Endothelial cell of umbilical vein (primary cell): Measurements from ENCODE around the gene GALNT17. TPM values are rescaled to one million over a fixed set of nuclear protein-coding genes. Genes with fewer than 3 reads are reported as not detected.

ENCODE experiments used
- BruUV-seq: library from RNA; stranded (reverse); fragments of 400-500 nt; replicated peaks from 2 replicates; lab custom pipeline; 2021; lab: Mats Ljungman, UMichigan
- CTCF ChIA-PET: fragments of 300-600, 350-600 bp; sonication (Branson Sonifier 250); formaldehyde crosslinking; loops from one replicate; lab custom pipeline; 2021; ENCODE audit warnings: antibody characterized with exemption, inconsistent platforms; lab: Charles Lee
- POLR2A ChIA-PET: fragments of 300-600, 350-600 bp; sonication (Branson Sonifier 250); formaldehyde crosslinking; loops from one replicate; lab custom pipeline; 2021; ENCODE audit warnings: antibody characterized with exemption, inconsistent platforms; lab: Charles Lee
- DNase-seq: peaks from one replicate; pipeline ENCODE4 v3.0.0-alpha.2; 2011; ENCODE audit warnings: low read depth, low spot score
- FAIRE-seq: peaks from 2 replicates; lab custom pipeline; 2011; peaks lifted over from hg19 to GRCh38; lab: Jason Lieb, UNC
- H2AFZ ChIP-seq: 2 replicates; pipeline ENCODE4 v1.6.0; 2012; ENCODE audit warnings: low read depth, low read length, control low read depth, inconsistent platforms
- H3K27ac ChIP-seq: 2 replicates; pipeline ENCODE4 v1.5.1; 2011; ENCODE audit warnings: low read depth, mild to moderate bottlenecking, control low read depth, low read length, moderate library complexity; ENCODE audit not compliant: insufficient read depth
- H3K27me3 ChIP-seq, 2 experiments: 2 replicates each; pipeline versions ENCODE4 v1.6.0 to v1.6.1; 2011; ENCODE audit warnings: low read length in 2 of 2, mixed read lengths in 1 of 2; ENCODE audit not compliant: control insufficient read depth in 2 of 2, insufficient read depth in 2 of 2
- H3K36me3 ChIP-seq, 2 experiments: 2 replicates in 1 of 2; 3 replicates in 1 of 2; pipeline ENCODE4 v1.5.1; 2011; ENCODE audit warnings: low read length in 2 of 2, mild to moderate bottlenecking in 1 of 2, moderate library complexity in 1 of 2; ENCODE audit not compliant: control insufficient read depth in 2 of 2, insufficient read depth in 2 of 2; ENCODE audit errors: extremely low read depth in 1 of 2
- H3K4me1 ChIP-seq: 3 replicates; pipeline ENCODE4 v1.5.1; 2011; ENCODE audit warnings: mild to moderate bottlenecking, low read length; ENCODE audit not compliant: control insufficient read depth, insufficient read depth; ENCODE audit errors: extremely low read depth
- H3K4me2 ChIP-seq: 2 replicates; pipeline ENCODE4 v1.6.1; 2011; ENCODE audit warnings: low read length, control low read depth, mixed read lengths; ENCODE audit not compliant: insufficient read depth
- H3K4me3 ChIP-seq, 3 experiments: fragments of 200-600 bp in 1 of 3; sonication (generic), shearing (Covaris generic) in 1 of 3; replicated peaks in 1 of 3; 2 replicates each; pipeline ENCODE4 v1.5.1; 2011 to 2016; ENCODE audit warnings: control low read depth in 3 of 3, low read length in 3 of 3, mild to moderate bottlenecking in 2 of 3, inconsistent platforms in 1 of 3, low read depth in 1 of 3, moderate library complexity in 1 of 3; ENCODE audit not compliant: insufficient read depth in 1 of 3
- H3K79me2 ChIP-seq: 2 replicates; pipeline ENCODE4 v1.6.0; 2012; ENCODE audit warnings: low read length, inconsistent platforms; ENCODE audit not compliant: control insufficient read depth, insufficient read depth
- H3K9ac ChIP-seq: replicated peaks from 2 replicates; pipeline ENCODE3; 2011; ENCODE audit warnings: low read length, control low read depth; ENCODE audit not compliant: insufficient read depth; ENCODE audit errors: extremely low read depth
- H3K9me1 ChIP-seq: replicated peaks from 3 replicates; pipeline ENCODE4 v1.6.0; 2011; ENCODE audit warnings: mild to moderate bottlenecking, low read length; ENCODE audit not compliant: control insufficient read depth, insufficient read depth; ENCODE audit errors: extremely low read depth
- H3K9me3 ChIP-seq: replicated peaks from 2 replicates; pipeline ENCODE4 v1.5.1; 2012; ENCODE audit warnings: low read length, inconsistent platforms; ENCODE audit not compliant: control insufficient read depth, insufficient read depth
- H4K20me1 ChIP-seq: replicated peaks from 2 replicates; pipeline ENCODE3; 2011; ENCODE audit warnings: mild to moderate bottlenecking, low read length; ENCODE audit not compliant: control insufficient read depth, insufficient read depth; ENCODE audit errors: extremely low read depth
- EZH2 ChIP-seq: IDR thresholded peaks from 2 replicates; pipeline ENCODE4 v1.6.1; 2012; ENCODE audit warnings: borderline replicate concordance, low read depth, mild to moderate bottlenecking, moderate library complexity, low read length, inconsistent platforms; ENCODE audit not compliant: severe bottlenecking
- FOS ChIP-seq: IDR thresholded peaks from 2 replicates; pipeline ENCODE4 v1.6.1; 2011; ENCODE audit warnings: mild to moderate bottlenecking, low read length, moderate library complexity, borderline replicate concordance; ENCODE audit not compliant: insufficient read depth
- GATA2 ChIP-seq: IDR thresholded peaks from 2 replicates; pipeline ENCODE4 v1.7.0; 2011; ENCODE audit warnings: low read depth, mild to moderate bottlenecking, moderate library complexity, mixed read lengths, low read length; ENCODE audit not compliant: insufficient read length, insufficient read depth
- JUN ChIP-seq: IDR thresholded peaks from 2 replicates; pipeline ENCODE4 v1.6.1; 2011; ENCODE audit warnings: borderline replicate concordance, low read depth; ENCODE audit not compliant: insufficient read length, insufficient read depth
- MYC ChIP-seq: IDR thresholded peaks from one replicate; pipeline ENCODE4 v1.6.1; 2011; ENCODE audit warnings: mild to moderate bottlenecking, low read depth, low read length
- POLR2A ChIP-seq: IDR thresholded peaks from 2 replicates; pipeline ENCODE4 v1.6.1; 2012; ENCODE audit warnings: low read depth, mild to moderate bottlenecking, control low read depth, low read length
- dilution Hi-C: fragments of 300-500 bp; cut with MboI; formaldehyde crosslinking; loops from one replicate; pipeline ENCODE4 v1.15.0; 2019; ENCODE audit warnings: low sequenced_read_pairs; ENCODE audit not compliant: extremely low pct_ligation_motif_present
- intact Hi-C: fragments of 100-400 bp; cut with micrococcal nuclease; formaldehyde crosslinking; loops from one replicate; pipeline ENCODE4 v1.10.0; 2022
- polyA plus RNA-seq, 4 experiments: library from polyadenylated mRNA; depleted of rRNA in 3 of 4; stranded (reverse) in 3 of 4; unstranded in 1 of 4; fragments of >200 nt; gene quantifications; 2 replicates each; pipeline versions ENCODE4 v1.2.1 to v1.2.3, GENCODE V29; 2011 to 2012; ENCODE audit warnings: missing spikeins in 1 of 4
- total RNA-seq: library from RNA; stranded (reverse); gene quantifications from 2 replicates; pipeline ENCODE4 v1.2.3, GENCODE V29; 2021
- TF ChIP-seq, protein P1 (sequence below): IDR thresholded peaks from 2 replicates; pipeline ENCODE4 v1.6.1; 2011; ENCODE audit not compliant: insufficient read depth, insufficient read length
- TF ChIP-seq, protein P2 (sequence below), 2 donors: IDR thresholded peaks; 1 replicate in 1 of 2; 2 replicates in 1 of 2; pipeline ENCODE4 v1.5.1; 2011; ENCODE audit warnings: low read length in 2 of 2, mild to moderate bottlenecking in 2 of 2, moderate library complexity in 2 of 2, control low read depth in 1 of 2, inconsistent platforms in 1 of 2, low read depth in 1 of 2; ENCODE audit not compliant: insufficient read depth in 1 of 2; ENCODE audit errors: extremely low read depth in 1 of 2

GALNT17 gene
- total and polyA plus RNA-seq, 2 donors (not counting 3 experiments of a cell fraction or from before 2014, with no cell fraction given): not detected

DNA sequence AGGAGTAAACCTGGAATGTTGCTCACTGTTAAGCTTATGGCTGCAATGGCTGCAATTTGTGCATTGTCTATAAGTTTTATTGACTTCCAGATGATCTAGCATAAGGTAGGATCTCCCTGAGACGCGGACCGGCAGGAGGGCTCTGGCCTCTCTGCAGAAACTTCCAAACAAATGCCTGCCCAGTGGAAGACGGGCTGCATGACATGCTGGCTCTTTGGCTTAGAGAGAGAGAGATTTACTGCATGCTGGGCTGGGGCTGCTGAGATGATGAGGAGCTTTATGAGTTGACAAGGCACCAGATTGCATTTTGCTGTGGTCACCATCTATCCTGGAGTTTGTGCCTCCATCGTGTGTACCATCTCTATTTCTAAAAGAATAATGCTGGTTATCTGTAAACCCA is 193.2 kb downstream of the GALNT17 start:
- Histone ChIP-seq H3K27ac (no peak overlapping the region), H3K9me1 (no peaks in the 10 kb centered on the region), H3K4me2 (no peak overlapping the region), H3K36me3 (no peaks in the 10 kb centered on the region), H3K79me2 (no peaks in the 10 kb centered on the region), H3K4me1 (no peaks in the 10 kb centered on the region), H4K20me1 (no peaks in the 10 kb centered on the region), H3K9me3 (peaks cover 4% of the 10 kb centered on the region), H3K27me3 (no peaks in the 10 kb centered on the region), H3K9ac (no peak overlapping the region), H3K4me3 (no peak overlapping the region), H2AFZ (no peak overlapping the region)
- CTCF ChIA-PET: no interaction called here
- DNase-seq (no peak), FAIRE-seq (no peak)
- no peak for TF ChIP-seq FOS
- TF ChIP-seq GATA2: no peak
- TF ChIP-seq, protein P1, sequence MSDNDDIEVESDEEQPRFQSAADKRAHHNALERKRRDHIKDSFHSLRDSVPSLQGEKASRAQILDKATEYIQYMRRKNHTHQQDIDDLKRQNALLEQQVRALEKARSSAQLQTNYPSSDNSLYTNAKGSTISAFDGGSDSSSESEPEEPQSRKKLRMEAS: no peak
- no peak for TF ChIP-seq MYC
- TF ChIP-seq JUN: no peak
- TF ChIP-seq, protein P2, sequence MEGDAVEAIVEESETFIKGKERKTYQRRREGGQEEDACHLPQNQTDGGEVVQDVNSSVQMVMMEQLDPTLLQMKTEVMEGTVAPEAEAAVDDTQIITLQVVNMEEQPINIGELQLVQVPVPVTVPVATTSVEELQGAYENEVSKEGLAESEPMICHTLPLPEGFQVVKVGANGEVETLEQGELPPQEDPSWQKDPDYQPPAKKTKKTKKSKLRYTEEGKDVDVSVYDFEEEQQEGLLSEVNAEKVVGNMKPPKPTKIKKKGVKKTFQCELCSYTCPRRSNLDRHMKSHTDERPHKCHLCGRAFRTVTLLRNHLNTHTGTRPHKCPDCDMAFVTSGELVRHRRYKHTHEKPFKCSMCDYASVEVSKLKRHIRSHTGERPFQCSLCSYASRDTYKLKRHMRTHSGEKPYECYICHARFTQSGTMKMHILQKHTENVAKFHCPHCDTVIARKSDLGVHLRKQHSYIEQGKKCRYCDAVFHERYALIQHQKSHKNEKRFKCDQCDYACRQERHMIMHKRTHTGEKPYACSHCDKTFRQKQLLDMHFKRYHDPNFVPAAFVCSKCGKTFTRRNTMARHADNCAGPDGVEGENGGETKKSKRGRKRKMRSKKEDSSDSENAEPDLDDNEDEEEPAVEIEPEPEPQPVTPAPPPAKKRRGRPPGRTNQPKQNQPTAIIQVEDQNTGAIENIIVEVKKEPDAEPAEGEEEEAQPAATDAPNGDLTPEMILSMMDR (IDR thresholded peaks at IDR 0.05; ENCODE audit: extremely low read depth in 1 of 2, insufficient read depth in 1 of 2, low read depth in 1 of 2, low read length in 2 of 2): no peak
- no peak for TF ChIP-seq EZH2
- no peak for TF ChIP-seq POLR2A
- POLR2A ChIA-PET: no interaction called here
- intact Hi-C loops: no loop called here
- dilution Hi-C loops: no loop called here
- BruUV-seq: no TSS peak
